Measurements from ENCODE around the gene SCAF1.

Gene SCAF1

DNA sequence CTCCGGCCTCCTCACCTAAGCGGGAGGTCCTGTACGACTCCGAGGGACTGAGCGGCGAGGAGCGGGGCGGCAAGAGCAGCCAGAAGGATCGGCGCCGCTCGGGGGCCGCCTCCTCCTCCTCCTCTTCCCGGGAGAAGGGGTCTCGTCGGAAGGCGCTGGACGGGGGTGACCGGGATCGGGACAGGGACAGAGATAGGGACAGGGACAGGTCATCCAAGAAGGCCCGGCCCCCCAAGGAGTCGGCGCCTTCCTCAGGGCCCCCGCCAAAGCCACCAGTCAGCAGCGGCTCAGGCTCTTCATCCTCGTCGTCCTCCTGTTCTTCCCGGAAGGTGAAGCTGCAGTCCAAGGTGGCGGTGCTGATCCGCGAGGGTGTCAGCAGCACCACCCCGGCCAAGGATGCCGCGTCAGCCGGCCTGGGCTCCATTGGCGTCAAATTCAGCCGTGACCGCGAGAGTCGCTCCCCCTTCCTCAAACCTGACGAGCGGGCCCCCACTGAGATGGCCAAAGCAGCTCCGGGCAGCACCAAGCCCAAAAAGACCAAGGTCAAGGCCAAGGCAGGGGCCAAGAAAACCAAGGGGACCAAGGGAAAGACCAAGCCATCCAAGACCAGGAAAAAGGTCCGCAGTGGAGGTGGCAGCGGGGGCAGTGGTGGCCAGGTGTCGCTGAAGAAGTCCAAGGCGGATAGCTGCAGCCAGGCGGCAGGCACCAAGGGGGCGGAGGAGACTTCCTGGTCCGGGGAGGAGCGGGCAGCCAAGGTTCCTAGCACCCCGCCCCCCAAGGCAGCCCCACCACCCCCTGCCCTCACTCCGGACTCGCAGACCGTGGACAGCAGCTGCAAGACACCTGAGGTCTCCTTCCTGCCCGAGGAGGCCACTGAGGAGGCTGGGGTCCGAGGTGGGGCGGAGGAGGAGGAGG lies 10.8 kb downstream of the SCAF1 start:
- Histone ChIP-seq H3K36me3 (ENCODE audit: control insufficient read depth, low read depth, low read length) (peaks cover 46% of the 10 kb centered on the region), H3K9me3 (ENCODE audit: control insufficient read depth, low read depth, low read length) (no peaks in the 10 kb centered on the region), H3K27me3 (ENCODE audit: control insufficient read depth, insufficient read depth, low read length) (no peaks in the 10 kb centered on the region), H3K27ac (ENCODE audit: low read length) (no peak overlapping the region), H3K4me3 (ENCODE audit: low read length) (no peak overlapping the region), H3K9ac (ENCODE audit: low read length) (no peak overlapping the region), H3K4me1 (ENCODE audit: control insufficient read depth, low read depth, low read length) (no peaks in the 10 kb centered on the region)

DNA sequence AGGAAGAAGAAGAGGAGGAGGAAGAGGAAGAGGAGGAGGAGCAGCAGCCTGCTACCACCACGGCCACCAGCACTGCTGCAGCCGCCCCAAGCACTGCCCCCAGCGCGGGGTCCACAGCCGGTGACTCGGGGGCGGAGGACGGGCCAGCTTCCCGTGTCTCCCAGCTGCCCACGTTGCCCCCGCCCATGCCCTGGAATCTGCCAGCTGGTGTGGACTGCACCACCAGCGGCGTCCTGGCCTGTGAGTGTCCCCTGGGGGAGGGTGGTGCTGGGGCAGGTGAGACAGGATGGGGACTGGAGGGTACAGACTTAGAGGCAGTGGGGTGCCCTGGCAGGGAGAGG lies 11.4 kb downstream of the SCAF1 start:
- H3K27me3 ChIP-seq (ENCODE audit: control insufficient read depth, insufficient read depth, low read length), result no peaks in the 10 kb centered on the region
- H3K36me3 ChIP-seq (ENCODE audit: control insufficient read depth, low read depth, low read length), result peaks cover 48% of the 10 kb centered on the region
- H3K4me3 ChIP-seq (ENCODE audit: low read length), result no peak overlapping the region
- H3K9ac ChIP-seq (ENCODE audit: low read length), result no peak overlapping the region
- H3K9me3 ChIP-seq (ENCODE audit: control insufficient read depth, low read depth, low read length), result no peaks in the 10 kb centered on the region
- no peak overlapping the region for H3K27ac ChIP-seq (ENCODE audit: low read length)
- no peaks in the 10 kb centered on the region for H3K4me1 ChIP-seq (ENCODE audit: control insufficient read depth, low read depth, low read length)

DNA sequence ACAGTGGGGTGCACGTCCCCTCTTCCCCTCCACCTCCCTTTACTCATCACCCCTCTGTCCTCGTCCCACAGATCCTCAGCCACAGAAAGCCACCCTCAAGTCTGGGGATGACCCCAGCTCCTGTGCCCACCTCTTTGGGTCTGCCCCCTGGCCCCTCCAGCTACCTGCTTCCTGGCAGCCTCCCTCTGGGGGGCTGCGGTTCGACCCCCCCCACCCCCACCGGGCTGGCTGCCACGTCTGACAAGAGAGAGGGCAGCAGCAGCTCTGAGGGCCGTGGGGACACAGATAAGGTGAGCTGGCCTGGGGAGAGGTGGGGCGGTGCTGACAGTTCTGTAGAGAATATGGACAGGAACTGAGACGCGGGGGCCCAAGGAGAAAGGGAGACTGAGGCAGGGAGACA lies 12.6 kb downstream of the SCAF1 start:
- H3K27me3 ChIP-seq (ENCODE audit: control insufficient read depth, insufficient read depth, low read length), result no peaks in the 10 kb centered on the region
- H3K36me3 ChIP-seq (ENCODE audit: control insufficient read depth, low read depth, low read length), result peaks cover 55% of the 10 kb centered on the region

DNA sequence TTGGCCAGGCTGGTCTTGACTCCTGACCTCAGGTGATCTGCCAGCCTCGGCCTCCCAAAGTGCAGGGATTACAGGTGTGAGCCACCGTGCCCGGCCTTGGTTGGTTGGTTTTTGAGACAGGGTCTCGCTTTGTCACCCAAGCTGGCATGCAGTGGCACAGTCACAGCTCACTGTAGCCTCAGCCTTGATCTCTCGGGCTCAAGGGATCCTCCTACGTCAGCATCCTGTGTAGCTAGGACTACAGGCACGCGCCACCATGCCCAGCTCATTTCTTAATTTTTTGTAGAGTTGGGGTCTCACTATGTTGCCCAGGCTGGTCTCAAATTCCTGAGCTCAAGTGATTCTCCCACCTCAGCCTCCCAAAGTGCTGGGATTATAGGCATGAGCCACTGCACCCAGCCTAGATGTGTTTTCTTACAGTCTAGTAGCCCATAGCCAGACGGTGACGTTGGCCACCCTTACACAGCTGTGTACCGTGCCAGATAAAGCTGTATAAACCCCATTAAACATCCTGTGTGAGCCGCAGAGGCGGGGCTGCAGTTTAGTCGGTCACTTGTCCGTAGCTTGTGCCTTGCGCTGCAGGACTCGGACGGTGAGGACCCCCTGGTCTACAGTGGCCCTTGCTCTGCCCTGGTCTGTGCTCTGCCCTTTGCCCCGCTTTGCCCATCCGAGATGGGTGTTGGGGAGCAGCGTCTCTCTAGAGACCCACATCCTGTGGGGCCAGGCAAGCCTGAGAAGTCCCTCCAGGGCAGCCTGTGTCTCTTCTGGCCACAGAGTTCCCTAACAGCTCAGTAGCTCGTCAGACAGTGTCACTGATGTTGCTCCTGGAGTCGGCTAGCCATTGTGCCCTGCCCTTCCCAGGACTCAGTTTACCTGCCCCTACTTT lies 13.8 kb downstream of the SCAF1 start:
- Histone ChIP-seq H3K4me1 (ENCODE audit: control insufficient read depth, low read depth, low read length) (no peaks in the 10 kb centered on the region), H3K9me3 (ENCODE audit: control insufficient read depth, low read depth, low read length) (no peaks in the 10 kb centered on the region), H3K9ac (ENCODE audit: low read length) (no peak overlapping the region), H3K27me3 (ENCODE audit: control insufficient read depth, insufficient read depth, low read length) (no peaks in the 10 kb centered on the region), H3K4me3 (ENCODE audit: low read length) (no peak overlapping the region), H3K27ac (ENCODE audit: low read length) (no peak overlapping the region), H3K36me3 (ENCODE audit: control insufficient read depth, low read depth, low read length) (peaks cover 47% of the 10 kb centered on the region)

More for the DNA sequence above, 12.6 kb downstream of the SCAF1 start:
- no peak overlapping the region for H3K4me3 ChIP-seq (ENCODE audit: low read length)
- H3K9ac ChIP-seq (ENCODE audit: low read length), result no peak overlapping the region
- H3K9me3 ChIP-seq (ENCODE audit: control insufficient read depth, low read depth, low read length), result no peaks in the 10 kb centered on the region
- H3K4me1 ChIP-seq (ENCODE audit: control insufficient read depth, low read depth, low read length), result no peaks in the 10 kb centered on the region
- H3K27ac ChIP-seq (ENCODE audit: low read length), result no peak overlapping the region

DNA sequence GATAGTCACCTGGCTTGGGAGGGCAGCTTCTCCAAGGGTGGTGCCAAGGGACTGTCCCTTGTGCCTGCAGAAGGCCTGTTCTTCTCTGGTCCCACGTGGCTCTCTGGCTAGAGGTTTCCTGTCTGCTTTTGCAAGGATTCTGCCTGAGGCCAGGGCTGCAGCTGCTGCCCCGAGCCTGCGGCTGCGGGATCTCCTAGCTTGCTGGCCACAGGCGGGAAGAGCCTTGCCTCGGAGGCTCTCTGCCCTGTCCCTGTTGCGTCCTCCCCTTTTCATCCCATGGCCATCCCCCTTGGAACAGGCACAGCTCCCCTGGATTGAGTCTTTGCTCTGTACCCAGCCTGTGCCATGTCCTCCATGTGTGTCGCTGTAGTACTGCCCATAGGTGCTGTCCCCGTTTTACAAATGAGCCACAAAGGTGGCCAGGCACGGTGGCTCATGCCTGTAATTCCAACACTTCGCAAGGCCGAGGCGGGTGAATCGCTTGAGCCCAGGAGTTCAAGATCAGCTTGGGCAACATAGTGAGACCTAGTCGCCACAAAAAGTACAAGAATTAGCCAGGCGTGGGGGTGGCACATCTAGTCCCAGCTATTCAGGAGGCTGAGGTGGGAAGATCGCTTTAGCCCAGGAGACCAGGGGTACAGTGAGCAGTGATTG lies 14.6 kb downstream of the SCAF1 start:
- Histone ChIP-seq H3K9ac (ENCODE audit: low read length) (no peak overlapping the region), H3K4me1 (ENCODE audit: control insufficient read depth, low read depth, low read length) (no peaks in the 10 kb centered on the region), H3K36me3 (ENCODE audit: control insufficient read depth, low read depth, low read length) (peaks cover 54% of the 10 kb centered on the region), H3K27me3 (ENCODE audit: control insufficient read depth, insufficient read depth, low read length) (no peaks in the 10 kb centered on the region), H3K27ac (ENCODE audit: low read length) (no peak overlapping the region), H3K9me3 (ENCODE audit: control insufficient read depth, low read depth, low read length) (no peaks in the 10 kb centered on the region), H3K4me3 (ENCODE audit: low read length) (no peak overlapping the region)

DNA sequence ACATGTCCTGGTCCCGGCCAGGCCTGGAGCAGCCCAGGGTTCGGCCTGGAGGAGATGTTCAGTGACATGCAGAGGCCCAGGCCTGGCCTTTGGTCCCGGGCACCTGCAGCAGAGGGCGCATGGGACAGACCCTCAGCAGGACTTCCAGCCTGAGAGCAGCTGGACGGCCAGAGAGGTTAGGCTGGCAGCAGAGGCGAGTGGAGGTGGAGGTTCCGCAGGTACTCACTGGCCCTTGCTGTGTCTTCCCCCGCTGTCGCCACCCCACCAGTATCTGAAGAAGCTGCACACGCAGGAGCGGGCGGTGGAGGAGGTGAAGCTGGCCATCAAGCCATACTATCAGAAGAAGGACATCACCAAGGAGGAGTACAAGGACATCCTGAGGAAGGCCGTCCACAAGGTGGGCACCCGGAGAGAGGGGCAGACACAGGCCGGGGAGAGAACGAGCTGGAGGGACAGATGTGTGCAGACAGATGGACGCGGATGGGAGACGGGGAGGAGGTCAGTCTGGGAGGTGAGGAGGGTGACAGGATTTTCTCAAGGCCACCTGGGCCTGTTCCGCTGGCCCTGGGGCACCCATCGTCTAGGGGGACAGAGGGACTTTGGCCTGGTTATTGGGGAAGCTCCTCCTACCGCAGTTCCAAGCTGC lies 15.6 kb downstream of the SCAF1 start:
- peaks cover 61% of the 10 kb centered on the region for H3K36me3 ChIP-seq (ENCODE audit: control insufficient read depth, low read depth, low read length)
- no peaks in the 10 kb centered on the region for H3K9me3 ChIP-seq (ENCODE audit: control insufficient read depth, low read depth, low read length)
- no peak overlapping the region for H3K4me3 ChIP-seq (ENCODE audit: low read length)
- H3K4me1 ChIP-seq (ENCODE audit: control insufficient read depth, low read depth, low read length), result no peaks in the 10 kb centered on the region
- no peak overlapping the region for H3K27ac ChIP-seq (ENCODE audit: low read length)
- H3K27me3 ChIP-seq (ENCODE audit: control insufficient read depth, insufficient read depth, low read length), result no peaks in the 10 kb centered on the region
- H3K9ac ChIP-seq (ENCODE audit: low read length), result no peak overlapping the region

DNA sequence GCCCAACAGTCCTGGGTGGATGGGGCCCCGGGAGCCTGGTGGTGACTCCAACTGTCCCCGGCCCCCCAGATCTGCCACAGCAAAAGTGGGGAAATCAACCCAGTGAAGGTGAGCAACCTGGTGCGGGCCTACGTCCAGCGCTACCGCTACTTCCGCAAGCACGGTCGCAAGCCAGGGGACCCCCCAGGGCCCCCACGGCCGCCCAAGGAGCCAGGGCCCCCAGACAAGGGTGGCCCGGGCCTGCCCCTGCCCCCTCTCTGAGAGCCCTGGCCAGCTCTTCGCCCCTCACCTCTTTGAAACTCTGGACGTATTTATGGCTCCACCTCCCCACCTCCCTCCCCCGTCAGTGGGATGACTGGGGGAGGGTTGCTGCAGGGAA lies 16.1 kb downstream of the SCAF1 start:
- no peaks in the 10 kb centered on the region for H3K9me3 ChIP-seq (ENCODE audit: control insufficient read depth, low read depth, low read length)
- no peaks in the 10 kb centered on the region for H3K4me1 ChIP-seq (ENCODE audit: control insufficient read depth, low read depth, low read length)
- H3K27me3 ChIP-seq (ENCODE audit: control insufficient read depth, insufficient read depth, low read length), result no peaks in the 10 kb centered on the region
- no peak overlapping the region for H3K9ac ChIP-seq (ENCODE audit: low read length)
- peaks cover 59% of the 10 kb centered on the region for H3K36me3 ChIP-seq (ENCODE audit: control insufficient read depth, low read depth, low read length)
- H3K27ac ChIP-seq (ENCODE audit: low read length), result no peak overlapping the region
- H3K4me3 ChIP-seq (ENCODE audit: low read length), result no peak overlapping the region

DNA sequence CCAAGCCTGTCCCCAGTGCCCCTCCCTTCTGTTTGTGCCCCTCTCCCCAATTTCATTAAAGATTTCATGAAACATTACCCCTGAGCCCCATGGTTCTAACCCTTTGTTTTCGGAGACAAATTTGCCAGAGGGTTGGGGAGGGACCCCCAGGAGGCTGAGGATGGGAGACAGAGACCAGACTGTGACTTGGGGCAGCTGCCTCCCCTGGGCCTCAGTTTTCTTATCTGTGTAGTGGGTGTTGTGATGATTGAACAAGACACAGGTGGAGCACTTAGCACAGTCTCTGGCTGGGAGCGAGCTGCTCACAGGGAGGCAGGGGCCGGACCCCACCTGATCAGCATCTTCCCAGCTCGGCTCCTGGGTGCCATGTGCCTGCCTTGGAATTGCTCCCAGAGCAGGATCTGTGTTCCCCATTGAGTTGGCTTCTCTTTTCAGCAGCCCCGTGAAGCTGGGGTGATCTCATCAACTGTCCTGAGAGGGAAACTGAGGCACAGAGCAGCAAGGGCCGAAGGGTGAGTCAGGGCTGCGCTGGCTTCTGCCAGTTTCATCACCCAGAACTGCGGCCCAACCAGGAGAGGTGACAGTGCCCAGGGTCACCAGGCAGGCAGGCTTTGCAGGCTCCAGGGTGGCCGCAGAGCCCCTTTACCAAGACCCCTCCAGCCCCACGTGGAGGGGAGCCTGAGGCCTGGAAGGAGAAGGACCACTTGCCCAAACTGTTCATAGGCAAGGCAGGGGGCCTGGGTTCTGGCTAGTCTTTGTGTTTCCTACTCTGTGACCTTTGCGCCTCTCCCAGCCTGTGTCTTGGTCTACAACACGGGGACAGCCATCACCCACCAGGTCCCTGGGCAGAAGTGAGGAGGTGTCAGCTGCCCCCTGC lies 16.8 kb downstream of the SCAF1 start:
- Histone ChIP-seq H3K27me3 (ENCODE audit: control insufficient read depth, insufficient read depth, low read length) (no peaks in the 10 kb centered on the region), H3K27ac (ENCODE audit: low read length) (no peak overlapping the region), H3K9ac (ENCODE audit: low read length) (no peak overlapping the region), H3K4me1 (ENCODE audit: control insufficient read depth, low read depth, low read length) (no peaks in the 10 kb centered on the region), H3K36me3 (ENCODE audit: control insufficient read depth, low read depth, low read length) (peaks cover 53% of the 10 kb centered on the region), H3K9me3 (ENCODE audit: control insufficient read depth, low read depth, low read length) (no peaks in the 10 kb centered on the region), H3K4me3 (ENCODE audit: low read length) (no peak overlapping the region)

DNA sequence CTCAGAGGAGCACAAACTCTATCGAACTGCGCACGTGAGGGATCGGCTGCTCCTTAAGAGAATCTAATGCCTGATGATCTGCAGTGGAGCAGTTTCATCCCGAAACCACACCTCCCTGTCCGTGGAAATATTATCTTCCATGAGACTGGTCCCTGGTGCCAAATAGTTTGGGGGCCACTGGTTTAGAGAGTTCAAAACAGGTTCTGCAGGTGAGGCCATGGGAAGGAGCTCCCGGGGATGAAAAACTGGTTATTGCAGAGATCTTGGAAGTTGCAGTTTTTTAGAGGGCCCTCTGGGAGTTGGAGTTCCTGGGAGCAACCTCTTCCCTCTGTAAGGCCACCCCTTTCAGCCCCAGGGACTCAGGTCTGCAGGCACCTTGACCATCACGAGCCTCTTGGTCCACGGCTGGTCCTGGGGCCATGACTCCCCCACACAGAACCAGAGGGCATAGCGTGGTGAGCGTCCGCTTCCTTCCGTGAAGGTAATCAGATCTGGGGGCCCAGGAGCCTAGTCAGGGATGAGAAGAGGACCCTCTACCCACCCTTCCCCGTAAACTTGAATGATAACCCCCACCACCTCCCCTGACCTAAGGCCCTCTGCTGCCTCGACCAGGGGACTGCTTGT lies 18.4 kb downstream of the SCAF1 start:
- H3K9ac ChIP-seq (ENCODE audit: low read length), result no peak overlapping the region
- no peaks in the 10 kb centered on the region for H3K9me3 ChIP-seq (ENCODE audit: control insufficient read depth, low read depth, low read length)
- no peak overlapping the region for H3K4me3 ChIP-seq (ENCODE audit: low read length)
- no peaks in the 10 kb centered on the region for H3K27me3 ChIP-seq (ENCODE audit: control insufficient read depth, insufficient read depth, low read length)
- H3K27ac ChIP-seq (ENCODE audit: low read length), result no peak overlapping the region
- peaks cover 39% of the 10 kb centered on the region for H3K36me3 ChIP-seq (ENCODE audit: control insufficient read depth, low read depth, low read length)
- no peaks in the 10 kb centered on the region for H3K4me1 ChIP-seq (ENCODE audit: control insufficient read depth, low read depth, low read length)

DNA sequence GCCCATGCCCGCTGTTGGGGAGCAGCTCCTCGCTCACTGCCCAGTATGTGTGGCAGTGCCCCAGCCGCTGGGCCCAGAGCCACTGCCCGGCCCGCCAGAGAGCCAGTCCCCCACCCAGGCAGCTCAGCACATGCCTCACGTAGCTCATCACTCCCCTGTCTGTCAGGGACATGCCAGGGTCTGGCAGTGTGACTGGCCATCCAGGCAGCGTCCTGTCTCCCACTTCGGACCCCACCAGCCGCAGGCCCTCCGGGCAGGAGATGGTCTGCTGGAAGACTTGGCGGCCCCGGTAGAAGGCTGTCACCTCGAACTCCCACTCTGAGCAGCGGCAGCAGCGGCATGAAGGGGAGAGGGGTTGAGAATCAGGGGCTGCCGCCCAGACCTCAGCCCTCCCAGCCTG lies 20.0 kb downstream of the SCAF1 start:
- Histone ChIP-seq H3K27ac (ENCODE audit: low read length) (no peak overlapping the region), H3K27me3 (ENCODE audit: control insufficient read depth, insufficient read depth, low read length) (no peaks in the 10 kb centered on the region), H3K4me3 (ENCODE audit: low read length) (no peak overlapping the region), H3K4me1 (ENCODE audit: control insufficient read depth, low read depth, low read length) (peaks cover 5% of the 10 kb centered on the region), H3K36me3 (ENCODE audit: control insufficient read depth, low read depth, low read length) (peaks cover 39% of the 10 kb centered on the region), H3K9ac (ENCODE audit: low read length) (no peak overlapping the region), H3K9me3 (ENCODE audit: control insufficient read depth, low read depth, low read length) (no peaks in the 10 kb centered on the region)
